ENCODE measurements around the gene TSEN2. TPM values are rescaled to one million over a fixed set of nuclear protein-coding genes. Genes with fewer than 3 reads are reported as not detected.

The TSEN2 gene
- total and polyA plus RNA-seq, 10 of the 15 experiments (the other 5 are each of a cell fraction or from before 2014, with no cell fraction given): 17.7 to 32.3 (median 24.3) TPM

DNA sequence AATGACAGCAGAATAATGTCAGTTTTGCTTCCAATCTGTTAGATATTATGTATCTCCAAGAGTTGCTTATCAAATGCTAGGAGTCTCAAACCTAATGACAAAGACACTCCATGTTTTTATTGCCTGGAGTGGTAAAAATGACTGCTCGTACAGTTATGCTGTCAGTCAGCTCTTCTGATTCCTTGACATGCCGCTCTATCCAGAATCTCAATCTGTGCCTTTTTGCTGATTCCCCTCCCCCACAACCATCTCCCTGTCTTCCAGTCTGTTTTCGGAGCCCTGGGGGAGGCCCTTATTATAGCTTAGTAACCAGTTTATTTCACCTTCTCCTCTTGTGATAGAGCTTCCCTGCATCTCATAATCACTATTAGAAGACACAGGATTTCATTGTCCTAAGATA, 75.2 kb downstream of the TSEN2 start (continued):
- TF ChIP-seq, protein P1, sequence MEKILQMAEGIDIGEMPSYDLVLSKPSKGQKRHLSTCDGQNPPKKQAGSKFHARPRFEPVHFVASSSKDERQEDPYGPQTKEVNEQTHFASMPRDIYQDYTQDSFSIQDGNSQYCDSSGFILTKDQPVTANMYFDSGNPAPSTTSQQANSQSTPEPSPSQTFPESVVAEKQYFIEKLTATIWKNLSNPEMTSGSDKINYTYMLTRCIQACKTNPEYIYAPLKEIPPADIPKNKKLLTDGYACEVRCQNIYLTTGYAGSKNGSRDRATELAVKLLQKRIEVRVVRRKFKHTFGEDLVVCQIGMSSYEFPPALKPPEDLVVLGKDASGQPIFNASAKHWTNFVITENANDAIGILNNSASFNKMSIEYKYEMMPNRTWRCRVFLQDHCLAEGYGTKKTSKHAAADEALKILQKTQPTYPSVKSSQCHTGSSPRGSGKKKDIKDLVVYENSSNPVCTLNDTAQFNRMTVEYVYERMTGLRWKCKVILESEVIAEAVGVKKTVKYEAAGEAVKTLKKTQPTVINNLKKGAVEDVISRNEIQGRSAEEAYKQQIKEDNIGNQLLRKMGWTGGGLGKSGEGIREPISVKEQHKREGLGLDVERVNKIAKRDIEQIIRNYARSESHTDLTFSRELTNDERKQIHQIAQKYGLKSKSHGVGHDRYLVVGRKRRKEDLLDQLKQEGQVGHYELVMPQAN (conservative IDR thresholded peaks at IDR 0.05): no peak
- no peak for TF ChIP-seq POLR2AphosphoS5 (IDR thresholded peaks at IDR 0.05; ENCODE audit: low read length)

DNA sequence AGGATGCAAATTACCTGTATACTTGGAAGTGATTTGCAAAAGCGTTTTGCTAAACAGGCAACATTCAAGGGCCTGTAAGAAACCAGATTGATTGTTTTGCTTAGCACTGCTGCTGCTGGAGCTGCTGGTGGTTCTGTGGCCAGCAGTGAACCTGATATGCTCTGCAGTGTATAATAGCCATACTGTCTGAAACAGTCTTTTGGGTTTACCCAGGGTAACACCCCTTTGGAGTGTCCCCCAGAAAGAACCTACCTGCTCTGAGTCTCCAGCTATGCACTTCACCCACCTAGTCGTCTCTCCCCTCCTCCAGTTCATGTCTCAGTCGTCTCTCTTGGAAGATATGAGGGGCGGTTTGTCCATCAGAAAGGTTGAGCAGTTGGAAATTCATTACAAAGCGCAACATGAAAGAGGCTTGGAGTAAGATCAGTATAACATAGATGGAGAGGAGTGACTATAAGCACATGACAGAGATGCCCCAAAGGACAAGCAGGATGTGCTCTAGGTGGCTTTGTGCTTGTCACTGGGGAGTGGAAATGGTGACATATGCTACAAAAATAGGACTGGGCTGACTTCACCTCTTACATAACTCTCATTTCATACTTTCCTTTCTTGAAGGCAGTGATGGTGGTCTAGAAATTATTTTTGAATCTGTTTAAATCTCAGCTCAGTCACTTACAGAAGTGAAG, 76.4 kb downstream of the TSEN2 start:
- Histone ChIP-seq H3K9ac (ENCODE audit: control insufficient read depth, insufficient read depth, low read length) (peak overlapping the region; percentile 39), H4K20me1 (ENCODE audit: control insufficient read depth, insufficient read depth) (peaks cover 4% of the 10 kb centered on the region; the same call in 1 of the 2 replicates), H3K4me3 (peak overlapping the region; percentile 95), H3K79me2 (ENCODE audit: control insufficient read depth, insufficient read depth, low read length) (peaks cover 82% of the 10 kb centered on the region), H3K9me3 (replicated peaks; ENCODE audit: control insufficient read depth, insufficient read depth, low read length) (peaks cover 4% of the 10 kb centered on the region; the same call in 2 of the 3 replicates), H3K4me1 (ENCODE audit: control insufficient read depth, insufficient read depth, low read length) (peaks cover 25% of the 10 kb centered on the region), H3K36me3 (ENCODE audit: control insufficient read depth in 2 of 2, insufficient read depth in 2 of 2, low read length in 1 of 2) (no peaks in the 10 kb centered on the region), H3K27ac (ENCODE audit: control insufficient read depth, insufficient read depth) (peak overlapping the region; percentile 81), H2AFZ (ENCODE audit: control insufficient read depth, low read depth, low read length) (no peak overlapping the region), H3K27me3 (replicated peaks in 1 of 2; ENCODE audit: control insufficient read depth in 2 of 2, insufficient read depth in 2 of 2, low read length in 1 of 2) (no peaks in the 10 kb centered on the region), H3K4me2 (ENCODE audit: control insufficient read depth, insufficient read depth) (peak overlapping the region; percentile 93)
- RAD21 ChIA-PET (ENCODE audit: unreplicated experiment): interaction anchor here (1.0 to 3.0 kb wide), 4 partner anchors 76 to 103 kb away, joined by 3 to 18 read pairs (median 3); partner anchors contain the start of genes RAF1 and TSEN2
- CTCF ChIA-PET: interaction anchor here (0.6 to 2.1 kb wide), 4 partner anchors 76 to 99 kb away, joined by 3 to 7 read pairs (median 4); partner anchors contain the start of gene TSEN2
- intact Hi-C loops (cut with micrococcal nuclease; ENCODE audit: unreplicated experiment): loop anchor here (5.0 kb wide), 1 partner anchor 368 kb away; no protein-coding TSS in a partner anchor
- SMC1A ChIA-PET (ENCODE audit: uncharacterized antibody, unreplicated experiment): interaction anchor here (0.6 to 5.6 kb wide), 5 partner anchors 9 to 101 kb away, joined by 3 to 38 read pairs (median 4); partner anchors contain the start of gene RAF1
- POLR2A ChIA-PET: interaction anchor here (0.7 to 5.0 kb wide), 7 partner anchors 20 to 127 kb away, joined by 3 to 38 read pairs (median 3); partner anchors contain the start of gene RAF1
- in situ Hi-C loops (cut with MboI): no loop called here
- DNase-seq (ENCODE audit: low read depth, low spot score): peak; percentile 63
- 0% methylated on average over 5 of the region's 5 CpGs for WGBS (ENCODE audit: insufficient coverage, insufficient replicate concordance, low lambda C conversion rate, missing lambda C conversion rate)
- peak; percentile 74 for ATAC-seq
- TSS peak; percentile 75 for BruUV-seq (replicated peaks)
- FAIRE-seq: peak; percentile 94
- TF ChIP-seq EP300 (IDR thresholded peaks at IDR 0.05; ENCODE audit: borderline replicate concordance in 1 of 2, control insufficient read depth in 1 of 2, low read depth in 2 of 2, low read length in 2 of 2) (peak; percentile 22 to 50; a peak in 2 of 4 replicates), SREBF2 (IDR thresholded peaks at IDR 0.05; ENCODE audit: low read length) (no peak), HCFC1 (IDR thresholded peaks at IDR 0.05; ENCODE audit: low read length) (no peak), SMARCA5 (IDR thresholded peaks at IDR 0.05) (no peak), MXI1 (IDR thresholded peaks at IDR 0.05; ENCODE audit: low read depth, low read length) (0 out of 2 replicates have a peak, but pooled peaks have one; percentile 58), GATAD2B (conservative IDR thresholded peaks at IDR 0.05; ENCODE audit: low read depth) (no peak; the same call in 1 of the 2 replicates), JUNB (IDR thresholded peaks at IDR 0.05) (peak; percentile 85), ZZZ3 (IDR thresholded peaks at IDR 0.05; ENCODE audit: control insufficient read depth, insufficient read length, low read depth) (no peak), BHLHE40 (IDR thresholded peaks at IDR 0.05; ENCODE audit: borderline replicate concordance in 1 of 2, low read depth in 2 of 2, low read length in 1 of 2) (peak; percentile 24 to 56; a peak in 1 of 4 replicates), GABPA (IDR thresholded peaks at IDR 0.05; ENCODE audit: low read depth) (peak; percentile 61; the same call in 1 of the 2 replicates), TAF1 (IDR thresholded peaks at IDR 0.05; ENCODE audit: borderline replicate concordance, low read depth, low read length) (peak; percentile 57; the same call in 1 of the 2 replicates), CREB1 (IDR thresholded peaks at IDR 0.05; ENCODE audit: low read depth) (peak; percentile 90), IKZF1 (conservative IDR thresholded peaks at IDR 0.05) (peak; percentile 15; the same call in 1 of the 2 replicates), RCOR1 (conservative IDR thresholded peaks at IDR 0.05; ENCODE audit: low read depth, low read length) (no peak)
- TF ChIP-seq, protein P2, sequence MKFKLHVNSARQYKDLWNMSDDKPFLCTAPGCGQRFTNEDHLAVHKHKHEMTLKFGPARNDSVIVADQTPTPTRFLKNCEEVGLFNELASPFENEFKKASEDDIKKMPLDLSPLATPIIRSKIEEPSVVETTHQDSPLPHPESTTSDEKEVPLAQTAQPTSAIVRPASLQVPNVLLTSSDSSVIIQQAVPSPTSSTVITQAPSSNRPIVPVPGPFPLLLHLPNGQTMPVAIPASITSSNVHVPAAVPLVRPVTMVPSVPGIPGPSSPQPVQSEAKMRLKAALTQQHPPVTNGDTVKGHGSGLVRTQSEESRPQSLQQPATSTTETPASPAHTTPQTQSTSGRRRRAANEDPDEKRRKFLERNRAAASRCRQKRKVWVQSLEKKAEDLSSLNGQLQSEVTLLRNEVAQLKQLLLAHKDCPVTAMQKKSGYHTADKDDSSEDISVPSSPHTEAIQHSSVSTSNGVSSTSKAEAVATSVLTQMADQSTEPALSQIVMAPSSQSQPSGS (IDR thresholded peaks at IDR 0.05; ENCODE audit: low read length): peak; percentile 98
